M059J (cell line): ENCODE data around the gene MAN2B2. TPM values are rescaled to one million over a fixed set of nuclear protein-coding genes. Genes with fewer than 3 reads are reported as not detected.

Source experiments
- DNase-seq: peaks from one replicate; pipeline ENCODE4 v3.0.0-alpha.2; 2012; ENCODE audit warnings: low read depth
- total RNA-seq: library from RNA; depleted of rRNA; stranded (reverse); fragments of >200 nt; shearing (Covaris generic); gene quantifications from 2 replicates; pipeline ENCODE4 v1.2.3, GENCODE V29; 2014

Gene MAN2B2
- total RNA-seq, 1 experiment from 2014 or later, result 28.8 TPM

- DNase-seq, result no peak
These were observed 21.0 kb downstream of the MAN2B2 start for GRCh38 chr4:6595897-6596537.

DNA sequence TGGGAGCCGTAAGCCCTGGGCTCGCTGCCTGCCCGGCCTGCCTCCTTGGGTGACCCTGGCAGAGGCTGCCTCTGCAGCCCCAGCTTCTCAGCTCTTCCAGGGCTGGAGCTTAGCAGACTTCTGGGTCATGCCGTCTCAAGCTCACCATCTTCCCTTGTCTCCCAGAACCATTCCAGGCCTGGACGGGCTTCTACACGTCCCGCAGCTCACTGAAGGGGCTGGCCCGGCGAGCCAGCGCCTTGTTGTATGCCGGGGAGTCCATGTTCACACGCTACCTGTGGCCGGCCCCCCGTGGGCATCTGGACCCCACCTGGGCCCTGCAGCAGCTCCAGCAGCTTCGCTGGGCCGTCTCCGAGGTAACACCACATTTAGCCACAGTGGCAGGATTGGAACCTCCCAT, 22.0 kb downstream of the MAN2B2 start:
- DNase-seq, result no peak

GRCh38 chr4:6598127-6598526, 23.1 kb downstream of the MAN2B2 start:
- DNase-seq, result no peak

DNA sequence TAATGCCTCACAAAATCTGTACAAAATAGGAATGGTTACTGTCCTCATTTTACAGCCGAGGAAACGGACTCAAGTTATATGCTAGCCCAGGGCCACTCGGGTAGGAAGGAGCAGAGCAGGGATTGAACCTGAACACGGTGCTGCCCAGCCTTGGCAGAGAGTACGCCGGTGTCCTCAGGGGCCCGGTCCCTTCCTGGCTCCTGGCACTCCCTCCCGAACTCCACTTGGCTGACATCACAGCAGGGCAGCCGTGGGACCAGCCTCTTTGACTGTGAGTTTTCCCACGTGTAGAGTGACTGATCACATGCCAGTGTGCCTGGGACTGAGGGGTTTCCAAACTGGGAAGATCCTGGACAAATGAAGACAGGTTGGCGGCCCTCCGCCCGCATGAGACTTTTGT, 23.7 kb downstream of the MAN2B2 start:
- DNase-seq, result no peak

DNA sequence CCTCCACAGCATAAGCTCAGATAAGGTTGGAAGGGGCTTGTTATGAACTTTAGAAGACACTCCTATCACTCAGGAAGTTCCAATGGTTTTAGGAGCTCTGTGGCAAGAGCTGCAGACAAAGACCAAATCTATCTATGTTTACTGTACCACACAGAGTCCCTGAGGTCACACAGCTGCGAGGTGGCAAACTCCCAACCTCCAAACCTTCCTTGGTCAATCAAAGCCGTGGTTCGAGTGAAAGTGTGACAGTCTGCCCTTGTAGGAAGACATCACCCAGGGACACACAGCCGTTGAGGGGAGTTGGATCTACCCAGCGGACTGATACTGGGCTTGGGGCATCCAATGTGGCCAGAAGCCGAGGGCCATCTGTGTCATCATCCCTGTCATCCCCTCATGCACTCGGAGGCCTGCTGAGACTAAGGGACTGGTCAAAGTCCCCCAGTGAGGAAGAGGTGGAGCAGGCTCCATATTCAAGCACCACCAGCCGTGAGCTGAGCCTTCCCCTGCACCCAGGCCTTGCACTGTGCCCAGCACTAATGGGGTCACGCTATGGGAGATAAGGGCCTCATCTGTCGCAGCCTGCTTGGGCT, 26.8 kb downstream of the MAN2B2 start:
- no peak for DNase-seq

DNA sequence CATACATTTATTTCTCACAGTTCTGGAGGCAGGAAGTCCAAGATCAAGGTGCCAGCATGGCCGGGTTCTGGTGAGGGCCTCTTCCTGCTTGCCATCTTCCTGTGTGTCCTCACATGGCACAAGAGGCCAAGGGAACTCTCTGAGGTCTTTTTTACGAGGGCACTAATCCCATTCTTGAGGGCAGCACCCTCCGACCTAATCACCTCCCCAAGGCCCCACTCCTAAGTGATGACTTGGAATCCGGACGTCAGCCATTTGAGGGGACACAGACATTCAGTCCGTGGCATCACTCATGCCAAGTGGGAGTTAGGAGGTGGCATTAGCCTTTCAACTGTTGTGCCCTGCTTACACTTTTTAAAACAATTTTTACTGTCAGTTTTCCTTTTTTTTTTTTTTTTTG, 27.3 kb downstream of the MAN2B2 start:
- DNase-seq, result no peak

DNA sequence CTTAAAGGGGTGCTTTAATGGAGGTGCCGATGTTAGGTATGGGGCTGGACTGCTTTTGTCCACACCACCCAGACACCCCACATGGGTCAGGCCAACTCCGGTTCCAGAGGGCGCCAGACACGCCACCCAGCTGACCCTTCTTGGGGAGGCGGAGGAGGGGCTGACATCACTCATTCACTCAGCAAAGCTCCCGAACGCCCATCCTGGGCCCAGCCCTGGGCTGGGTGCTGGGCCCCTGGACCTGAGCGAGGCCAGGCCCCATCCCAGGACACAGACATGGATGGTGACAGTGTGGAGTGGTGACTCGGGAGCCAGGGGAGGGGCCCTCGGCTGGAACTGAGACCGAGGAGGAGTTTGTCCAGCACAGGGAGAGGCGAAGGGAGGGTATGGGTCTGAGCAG, 28.1 kb downstream of the MAN2B2 start:
- no peak for DNase-seq

DNA sequence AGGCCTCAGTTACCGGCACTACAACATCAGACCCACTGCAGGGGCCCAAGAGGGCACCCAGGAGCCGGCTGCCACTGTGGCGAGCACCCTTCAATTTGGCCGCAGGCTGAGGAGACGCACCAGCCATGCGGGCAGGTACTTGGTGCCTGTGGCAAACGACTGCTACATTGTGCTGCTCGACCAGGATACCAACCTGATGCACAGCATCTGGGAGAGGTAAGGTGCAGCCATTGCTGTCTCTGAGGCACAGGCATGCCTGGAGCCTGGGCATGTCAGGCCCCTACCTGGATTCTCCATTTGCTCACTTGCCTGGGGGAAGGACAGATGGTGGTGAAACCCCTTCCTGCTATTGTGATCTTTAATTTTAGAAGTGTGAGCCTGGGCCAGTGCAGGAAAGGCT, 30.1 kb downstream of the MAN2B2 start:
- no peak for DNase-seq

GRCh38 chr4:6605605-6606004, 30.6 kb downstream of the MAN2B2 start:
- DNase-seq, result no peak

GRCh38 chr4:6606465-6607235, 31.7 kb downstream of the MAN2B2 start:
- no peak for DNase-seq

DNA sequence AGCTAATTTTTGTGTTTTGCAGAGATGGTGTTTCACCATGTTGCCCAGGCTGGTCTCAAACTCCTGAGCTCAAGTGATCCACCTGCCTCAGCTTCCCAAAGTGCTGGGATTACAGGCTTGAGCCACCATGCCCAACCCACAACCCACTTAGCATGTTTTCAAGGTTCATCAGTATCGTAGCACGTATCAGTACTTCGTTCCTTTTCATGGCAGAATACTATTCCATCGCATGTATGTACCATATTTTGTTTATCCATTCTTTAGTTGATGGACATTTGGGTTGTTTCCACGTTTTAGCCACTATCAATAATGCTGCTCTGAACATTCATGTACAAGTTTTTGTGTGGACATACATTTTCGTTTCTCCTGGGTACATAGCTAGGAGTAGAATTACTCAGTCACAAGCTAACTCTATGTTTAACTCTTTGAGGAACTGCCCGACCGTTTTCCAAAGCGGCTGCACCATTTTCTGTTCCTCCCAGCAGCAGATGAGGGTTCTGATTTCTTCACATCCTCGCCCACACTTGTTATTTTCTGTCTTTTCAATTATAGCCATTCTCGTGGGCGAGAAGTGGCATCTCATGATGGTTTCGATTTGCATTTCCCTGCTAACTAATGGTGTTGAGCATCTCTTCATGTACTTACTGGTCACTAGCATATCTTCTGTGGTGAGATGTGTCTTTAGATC, 32.5 kb downstream of the MAN2B2 start:
- DNase-seq, result no peak

DNA sequence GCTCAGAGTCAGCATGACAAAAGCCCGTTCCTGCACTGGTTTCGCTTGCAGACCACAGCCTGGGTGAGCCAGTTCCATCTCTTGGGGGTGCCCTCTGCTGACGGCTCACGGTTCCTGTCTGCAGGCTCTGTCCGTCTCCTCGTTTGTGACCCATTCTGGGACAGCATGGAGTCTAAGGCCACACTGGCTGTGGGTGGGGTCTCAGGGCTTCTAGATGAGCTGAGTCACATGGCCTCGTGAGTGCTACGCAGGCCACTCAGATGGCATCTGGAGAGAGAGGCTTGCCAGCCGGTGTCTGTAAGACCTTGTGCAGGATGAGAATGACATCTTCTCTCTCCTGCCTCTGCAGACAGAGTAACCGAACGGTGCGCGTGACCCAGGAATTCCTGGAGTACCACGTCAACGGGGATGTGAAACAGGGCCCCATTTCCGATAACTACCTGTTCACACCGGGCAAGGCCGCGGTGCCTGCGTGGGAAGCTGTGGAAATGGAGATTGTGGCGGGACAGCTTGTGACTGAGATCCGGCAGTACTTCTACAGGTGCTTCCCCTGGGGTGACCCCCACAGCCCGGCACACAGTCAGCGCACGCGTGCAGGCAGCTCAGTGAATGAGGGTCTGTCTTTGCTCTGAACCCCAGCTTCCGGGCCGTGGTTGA, 33.9 kb downstream of the MAN2B2 start:
- DNase-seq, result no peak

DNA sequence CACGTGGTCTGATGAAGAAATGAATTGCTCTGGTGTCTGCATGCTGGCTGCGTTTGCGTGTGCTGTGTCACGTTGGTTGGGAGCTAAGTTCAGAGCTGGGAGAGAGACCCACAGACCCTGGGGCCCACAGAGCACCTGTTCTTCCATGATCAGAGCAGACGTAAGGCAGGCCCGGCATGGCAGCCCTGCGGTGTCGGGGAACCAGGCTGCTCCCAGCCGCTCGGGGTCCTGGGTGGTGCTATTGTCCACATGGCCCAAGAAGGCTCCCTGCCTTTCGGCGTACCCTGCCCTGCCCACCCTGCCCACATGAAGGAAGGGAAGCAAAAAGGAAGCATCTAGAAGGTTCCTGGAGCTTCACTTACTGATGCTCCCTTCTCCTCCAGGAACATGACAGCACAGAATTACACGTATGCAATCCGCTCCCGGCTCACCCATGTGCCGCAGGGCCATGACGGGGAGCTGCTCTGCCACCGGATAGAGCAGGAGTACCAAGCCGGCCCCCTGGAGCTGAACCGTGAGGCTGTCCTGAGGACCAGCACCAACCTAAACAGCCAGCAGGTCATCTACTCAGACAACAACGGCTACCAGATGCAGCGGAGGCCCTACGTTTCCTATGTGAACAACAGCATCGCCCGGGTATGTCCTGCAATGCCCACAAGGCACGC, 34.6 kb downstream of the MAN2B2 start:
- no peak for DNase-seq

- no peak for DNase-seq
These were observed 36.0 kb downstream of the MAN2B2 start for GRCh38 chr4:6610856-6611430.

DNA sequence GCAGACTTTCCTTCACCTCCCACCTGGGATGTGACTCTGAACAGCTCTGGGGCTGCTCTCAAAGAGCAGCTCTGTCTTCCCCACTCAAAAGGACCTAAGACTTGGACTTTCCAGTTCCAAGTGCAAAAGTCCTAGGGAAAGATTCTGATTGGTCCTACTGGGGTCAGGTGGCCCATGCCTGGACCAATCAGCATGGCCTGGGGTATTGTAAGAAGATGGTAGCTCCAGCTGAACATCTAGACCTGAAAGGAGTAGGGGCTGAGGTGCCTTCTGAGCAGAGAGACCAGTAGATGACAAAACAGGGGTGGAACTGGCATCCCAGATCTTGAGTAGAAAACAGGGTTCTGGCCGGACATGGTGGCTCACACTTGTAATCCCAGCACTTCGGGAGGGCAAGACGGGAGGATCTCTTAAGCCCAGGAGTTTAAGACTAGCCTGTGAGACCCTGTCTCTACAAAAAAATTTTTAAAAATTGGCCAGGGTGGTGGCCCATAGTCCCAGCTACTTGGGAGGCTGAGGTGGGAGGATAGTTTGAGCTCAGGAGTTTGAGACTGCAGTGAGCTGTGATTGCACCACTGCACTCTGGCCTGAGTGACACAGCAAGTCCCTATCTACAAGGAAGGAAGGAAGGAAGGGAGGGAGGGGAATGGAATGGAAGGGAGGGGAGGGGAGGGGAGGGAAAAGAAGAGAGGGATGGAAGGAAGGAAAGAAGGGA, 38.1 kb downstream of the MAN2B2 start:
- no peak for DNase-seq

DNA sequence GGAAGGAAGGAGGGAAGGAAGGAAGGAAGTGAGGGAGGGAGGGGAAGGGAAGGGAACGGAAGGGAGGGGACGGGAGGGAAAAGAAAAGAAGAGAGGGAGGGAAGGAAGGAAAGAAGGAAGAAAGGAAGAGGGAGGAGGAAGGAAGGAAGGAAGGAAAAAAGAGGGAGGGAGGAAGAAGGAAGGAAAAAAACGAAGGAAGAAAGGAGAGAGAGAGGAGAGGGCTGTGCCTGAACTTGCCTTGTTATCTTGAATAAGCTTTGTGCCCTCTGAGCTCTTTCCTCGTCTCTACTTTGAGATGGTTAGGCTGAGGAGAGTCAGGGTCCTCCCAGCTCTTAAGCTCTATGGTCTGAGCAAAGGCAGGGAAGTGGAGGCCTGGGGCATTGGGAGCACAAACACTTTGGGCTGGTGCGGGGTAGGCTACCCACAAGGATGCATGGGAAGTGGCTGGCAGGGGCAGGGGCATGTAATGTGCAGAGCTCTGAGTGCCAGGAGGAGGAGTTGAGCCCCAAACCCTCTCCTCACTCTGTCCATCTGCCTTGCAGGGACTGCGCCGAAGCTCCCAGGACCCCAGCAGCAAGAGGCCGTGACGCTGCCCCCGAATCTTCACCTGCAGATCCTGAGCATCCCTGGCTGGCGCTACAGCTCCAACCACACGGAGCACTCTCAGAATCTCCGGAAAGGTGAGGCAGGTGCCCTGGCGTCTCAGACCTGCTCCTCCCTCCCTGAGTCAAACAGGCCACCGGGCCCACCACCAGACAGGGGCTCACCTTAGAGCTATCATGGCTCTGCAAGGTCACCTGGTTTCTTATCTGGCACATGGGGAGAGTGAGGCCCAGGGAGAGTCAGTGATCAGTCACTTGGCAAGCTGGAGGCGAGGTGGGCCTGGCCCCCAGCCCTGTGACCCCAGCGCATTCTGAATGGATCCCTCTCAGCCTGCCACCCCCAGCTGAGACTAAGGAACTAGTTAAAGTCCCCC, 39.0 kb downstream of the MAN2B2 start:
- no peak for DNase-seq

- no peak for DNase-seq
These were observed 39.8 kb downstream of the MAN2B2 start for GRCh38 chr4:6614701-6615230.

GRCh38 chr4:6616087-6616995, 41.4 kb downstream of the MAN2B2 start:
- no peak for DNase-seq
